ENCODE results near the gene ULK4. TPM values are rescaled to one million over a fixed set of nuclear protein-coding genes. Genes with fewer than 3 reads are reported as not detected.

Gene ULK4
- polyA plus RNA-seq, 1 experiment: 1.6 TPM

DNA sequence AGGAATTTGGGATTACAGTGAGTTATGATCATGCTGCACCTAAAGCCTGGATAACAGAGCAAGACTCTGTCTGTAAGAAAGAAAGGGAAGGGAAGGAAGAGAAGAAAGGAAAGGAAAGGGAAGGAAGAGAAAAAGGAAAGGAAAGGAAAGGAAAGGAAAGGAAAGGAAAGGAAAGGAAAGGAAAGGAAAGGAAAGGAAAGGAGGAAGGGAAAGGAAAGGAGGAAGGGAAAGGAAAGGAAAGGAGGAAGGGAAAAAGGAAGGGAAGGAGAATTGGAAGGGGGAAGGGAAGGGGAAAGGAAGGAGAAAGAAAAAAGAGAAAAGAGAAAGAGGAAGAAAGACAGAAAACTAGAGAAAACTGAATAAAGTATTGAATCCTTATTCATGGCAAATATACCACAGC is 359.8 kb downstream of the ULK4 start:
- TF ChIP-seq, protein P1, sequence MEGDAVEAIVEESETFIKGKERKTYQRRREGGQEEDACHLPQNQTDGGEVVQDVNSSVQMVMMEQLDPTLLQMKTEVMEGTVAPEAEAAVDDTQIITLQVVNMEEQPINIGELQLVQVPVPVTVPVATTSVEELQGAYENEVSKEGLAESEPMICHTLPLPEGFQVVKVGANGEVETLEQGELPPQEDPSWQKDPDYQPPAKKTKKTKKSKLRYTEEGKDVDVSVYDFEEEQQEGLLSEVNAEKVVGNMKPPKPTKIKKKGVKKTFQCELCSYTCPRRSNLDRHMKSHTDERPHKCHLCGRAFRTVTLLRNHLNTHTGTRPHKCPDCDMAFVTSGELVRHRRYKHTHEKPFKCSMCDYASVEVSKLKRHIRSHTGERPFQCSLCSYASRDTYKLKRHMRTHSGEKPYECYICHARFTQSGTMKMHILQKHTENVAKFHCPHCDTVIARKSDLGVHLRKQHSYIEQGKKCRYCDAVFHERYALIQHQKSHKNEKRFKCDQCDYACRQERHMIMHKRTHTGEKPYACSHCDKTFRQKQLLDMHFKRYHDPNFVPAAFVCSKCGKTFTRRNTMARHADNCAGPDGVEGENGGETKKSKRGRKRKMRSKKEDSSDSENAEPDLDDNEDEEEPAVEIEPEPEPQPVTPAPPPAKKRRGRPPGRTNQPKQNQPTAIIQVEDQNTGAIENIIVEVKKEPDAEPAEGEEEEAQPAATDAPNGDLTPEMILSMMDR (IDR thresholded peaks at IDR 0.05; ENCODE audit: insufficient read depth, low read depth, low read length): no peak
- ChIA-PET CTCF (no interaction called here), POLR2A (no interaction called here)
- Histone ChIP-seq H3K27me3 (ENCODE audit: control insufficient read depth, insufficient read depth, low read length) (no peaks in the 10 kb centered on the region), H3K36me3 (ENCODE audit: control insufficient read depth, insufficient read depth, low read length) (no peaks in the 10 kb centered on the region), H3K4me3 (ENCODE audit: low read depth, low read length) (no peak overlapping the region)
- DNase-seq (ENCODE audit: low read depth): no peak

DNA sequence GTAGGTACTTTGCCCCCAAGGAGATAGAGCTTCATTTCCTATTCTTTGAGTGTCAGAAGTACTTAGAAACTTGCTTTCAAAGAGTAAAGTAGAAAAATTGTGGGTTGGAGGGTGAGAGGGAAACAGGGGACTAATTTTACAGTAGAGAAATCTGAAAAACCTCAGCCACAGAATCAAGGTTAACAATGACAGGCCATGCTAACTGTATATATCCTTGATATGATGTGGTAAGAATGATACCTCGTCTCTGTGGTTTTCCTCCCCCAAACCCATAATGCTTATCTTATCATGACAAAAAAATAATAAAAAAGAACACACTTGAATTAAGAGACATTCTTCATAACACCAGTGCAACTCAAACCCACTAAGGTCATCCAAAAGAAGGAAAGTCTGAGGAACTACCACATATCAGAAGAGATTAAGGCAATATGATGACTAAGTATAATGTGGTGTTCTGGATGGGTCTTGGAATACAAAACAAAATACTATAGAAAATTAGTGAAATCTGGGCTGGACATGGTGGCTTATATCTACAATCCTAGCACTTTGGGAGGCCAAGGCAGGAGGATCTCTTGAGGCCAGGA is 360.4 kb downstream of the ULK4 start:
- Histone ChIP-seq H3K4me3 (ENCODE audit: low read depth, low read length) (no peak overlapping the region), H3K27me3 (ENCODE audit: control insufficient read depth, insufficient read depth, low read length) (no peaks in the 10 kb centered on the region), H3K36me3 (ENCODE audit: control insufficient read depth, insufficient read depth, low read length) (no peaks in the 10 kb centered on the region)
- TF ChIP-seq, protein P1 (IDR thresholded peaks at IDR 0.05; ENCODE audit: insufficient read depth, low read depth, low read length): no peak
- POLR2A ChIA-PET: no interaction called here
- CTCF ChIA-PET: no interaction called here
- DNase-seq (ENCODE audit: low read depth): no peak

DNA sequence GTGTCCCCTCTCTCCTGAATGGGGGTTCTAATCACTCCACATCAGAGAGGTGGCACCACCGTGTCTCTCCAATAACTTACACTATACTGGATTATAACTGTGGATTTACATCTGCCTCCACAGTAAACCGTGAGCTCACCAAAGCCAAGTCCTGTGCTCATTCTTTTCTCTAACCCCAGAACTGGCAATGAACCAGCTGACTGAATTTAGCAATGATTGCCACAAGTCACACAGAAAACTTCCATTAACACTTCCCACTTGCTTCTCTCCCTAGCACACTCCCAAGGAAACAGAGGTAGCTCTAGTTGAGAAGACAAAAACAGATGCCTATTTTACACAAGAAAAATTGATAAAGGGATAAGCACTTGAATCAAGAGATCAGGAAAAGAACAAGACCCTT is 361.3 kb downstream of the ULK4 start:
- no peak for DNase-seq (ENCODE audit: low read depth)
- Histone ChIP-seq H3K27me3 (ENCODE audit: control insufficient read depth, insufficient read depth, low read length) (no peaks in the 10 kb centered on the region), H3K4me3 (ENCODE audit: low read depth, low read length) (no peak overlapping the region), H3K36me3 (ENCODE audit: control insufficient read depth, insufficient read depth, low read length) (no peaks in the 10 kb centered on the region)
- CTCF ChIA-PET: no interaction called here
- TF ChIP-seq, protein P1 (IDR thresholded peaks at IDR 0.05; ENCODE audit: insufficient read depth, low read depth, low read length): no peak
- POLR2A ChIA-PET: no interaction called here

DNA sequence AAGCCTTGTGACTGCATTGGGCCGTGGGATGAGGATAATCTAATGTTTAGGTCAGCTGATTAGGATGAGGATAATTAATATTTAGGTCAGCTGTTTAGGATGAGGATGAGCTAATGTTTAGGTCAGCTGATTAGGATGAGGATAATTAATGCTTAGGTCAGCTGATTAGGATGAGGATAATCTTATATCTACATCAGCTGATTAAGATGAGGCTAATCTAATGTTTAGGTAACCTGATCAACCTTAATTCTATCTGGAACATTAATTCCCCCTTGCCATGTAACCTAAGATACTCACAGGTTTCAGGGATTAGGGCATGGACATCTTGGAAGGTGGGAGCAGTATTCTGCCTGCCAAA is 362.8 kb downstream of the ULK4 start:
- ChIA-PET POLR2A (no interaction called here), CTCF (no interaction called here)
- H3K27me3 ChIP-seq (ENCODE audit: control insufficient read depth, insufficient read depth, low read length): no peaks in the 10 kb centered on the region
- H3K36me3 ChIP-seq (ENCODE audit: control insufficient read depth, insufficient read depth, low read length): no peaks in the 10 kb centered on the region
- TF ChIP-seq, protein P1 (IDR thresholded peaks at IDR 0.05; ENCODE audit: insufficient read depth, low read depth, low read length): no peak
- no peak overlapping the region for H3K4me3 ChIP-seq (ENCODE audit: low read depth, low read length)
- DNase-seq (ENCODE audit: low read depth): no peak

DNA sequence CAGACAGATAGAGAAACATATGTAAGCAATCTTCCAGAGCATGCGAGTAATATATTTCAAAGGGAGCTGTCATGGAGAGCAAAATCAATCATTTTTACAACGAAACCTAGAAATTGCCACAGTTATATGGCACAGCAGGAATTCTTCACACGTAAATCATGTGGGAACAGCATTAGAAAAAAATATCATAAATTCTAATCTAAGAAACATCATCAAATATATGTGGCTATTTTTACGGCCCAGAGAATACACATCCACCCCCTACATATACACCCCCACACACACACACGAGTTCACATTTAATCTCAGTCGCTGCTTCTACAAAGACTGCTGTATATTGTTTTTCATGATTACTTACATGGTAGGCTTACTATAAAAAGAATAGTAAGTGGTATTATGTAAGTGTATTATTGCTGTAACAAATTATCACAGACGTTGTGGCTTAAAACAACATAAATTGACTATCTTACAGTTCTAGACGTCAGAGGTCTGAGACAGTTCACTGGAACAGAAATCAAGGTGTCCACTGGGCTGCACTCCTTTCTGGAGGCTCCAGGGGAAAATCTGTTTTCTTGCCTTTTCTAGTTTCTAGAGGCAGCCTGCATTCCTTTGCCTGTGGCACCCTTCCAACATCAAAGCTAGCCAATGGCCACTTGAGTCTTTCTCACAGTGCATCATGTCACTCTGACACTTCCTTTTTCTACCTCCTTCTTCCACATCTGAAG is 363.3 kb downstream of the ULK4 start:
- POLR2A ChIA-PET: no interaction called here

More for the DNA sequence above, 363.3 kb downstream of the ULK4 start:
- CTCF ChIA-PET: no interaction called here
- TF ChIP-seq, protein P1 (IDR thresholded peaks at IDR 0.05; ENCODE audit: insufficient read depth, low read depth, low read length): no peak
- no peak for DNase-seq (ENCODE audit: low read depth)
- Histone ChIP-seq H3K4me3 (ENCODE audit: low read depth, low read length) (no peak overlapping the region), H3K27me3 (ENCODE audit: control insufficient read depth, insufficient read depth, low read length) (no peaks in the 10 kb centered on the region), H3K36me3 (ENCODE audit: control insufficient read depth, insufficient read depth, low read length) (no peaks in the 10 kb centered on the region)

Measured in BJ (cell line).